Measurements from ENCODE around the gene CCRL2.

- TF ChIP-seq POLR2AphosphoS5 (IDR thresholded peaks at IDR 0.05; ENCODE audit: control insufficient read depth, insufficient read depth, low read depth, low read length) = no peak
- TF ChIP-seq CTCF (IDR thresholded peaks at IDR 0.05 in 2 of 3, conservative IDR thresholded peaks at IDR 0.05 in 1 of 3; ENCODE audit: insufficient read depth in 2 of 3, low read depth in 1 of 3, low read length in 3 of 3) = no peak
- TF ChIP-seq CREB1 (IDR thresholded peaks at IDR 0.05) = no peak
- no peak for TF ChIP-seq CREB1 (CRISPR knock-in tag; IDR thresholded peaks at IDR 0.05)
- no peak for TF ChIP-seq POLR2A (conservative IDR thresholded peaks at IDR 0.05)
- TF ChIP-seq THRA (IDR thresholded peaks at IDR 0.05) = no peak
- TF ChIP-seq SMC3 (conservative IDR thresholded peaks at IDR 0.05; ENCODE audit: insufficient read depth, low read depth, low read length) = no peak
- no peak for TF ChIP-seq ZNF740 (CRISPR knock-in tag; IDR thresholded peaks at IDR 0.05)
- no peak for TF ChIP-seq ZNF740 (tag; IDR thresholded peaks at IDR 0.05)
- no peak for TF ChIP-seq SREBF2 (CRISPR knock-in tag; IDR thresholded peaks at IDR 0.05)
- TF ChIP-seq ZNF140 (CRISPR knock-in tag; IDR thresholded peaks at IDR 0.05) = no peak
- TF ChIP-seq RFX5 (IDR thresholded peaks at IDR 0.05; ENCODE audit: low read depth, low read length) = no peak
- no peak for TF ChIP-seq EHMT2 (IDR thresholded peaks at IDR 0.05)
Measured at GRCh38 chr3:46407970-46408369, 911 bp downstream of the CCRL2 start.
